Liver (tissue), 3 donors: ENCODE results near the gene RNF168.
"Not testable (repeated sequence)": the region's sequence is repeated elsewhere in the genome, so short reads cannot be mapped to it uniquely, and the experiment has no call there.

Experiments
- CTCF ChIP-seq: fragments of 150-350 bp; IDR thresholded peaks from 2 replicates; pipeline ENCODE4 v1.5.1; 2017; ENCODE audit warnings: improper control_type of control experiment, low read depth, low read length; ENCODE audit not compliant: missing input control
- JUND ChIP-seq, 2 donors: IDR thresholded peaks; 2 replicates each; pipeline ENCODE4 v1.6.1; 2016; ENCODE audit warnings: antibody characterized with exemption in 2 of 2
- TAF1 ChIP-seq: conservative IDR thresholded peaks from 2 replicates; pipeline ENCODE4 v1.6.1; 2016; ENCODE audit warnings: antibody characterized with exemption, mild to moderate bottlenecking
- YY1 ChIP-seq: IDR thresholded peaks from 2 replicates; pipeline ENCODE4 v1.6.1; 2016; ENCODE audit warnings: antibody characterized with exemption, mild to moderate bottlenecking
- ZBTB33 ChIP-seq: IDR thresholded peaks from 2 replicates; pipeline ENCODE4 v1.6.1; 2016; ENCODE audit warnings: antibody characterized with exemption
- donor health status: healthy.
- donor health status: healthy.

- not testable (repeated sequence) for TF ChIP-seq CTCF; YY1; JUND (IDR thresholded peaks at IDR 0.05); TAF1; ZBTB33
These were observed 45.7 kb upstream of the RNF168 start for GRCh38 chr3:196549312-196549711.
